Lower leg skin (tissue), 3 donors: ENCODE data around the gene HNRNPAB.

Experiments used
- CTCF ChIP-seq, 3 donors: fragments of 450-650 bp; IDR thresholded peaks; one replicate each; pipeline ENCODE4 v1.5.1; 2016; ENCODE audit warnings: antibody characterized with exemption in 3 of 3, mild to moderate bottlenecking in 3 of 3, moderate library complexity in 2 of 3
- POLR2A ChIP-seq, 2 donors: fragments of 450-650 bp; IDR thresholded peaks; one replicate each; pipeline ENCODE4 v1.6.1; 2016 to 2017; ENCODE audit warnings: antibody characterized with exemption in 2 of 2, mild to moderate bottlenecking in 1 of 2, moderate library complexity in 1 of 2

- TF ChIP-seq CTCF (IDR thresholded peaks at IDR 0.05): no peak
- TF ChIP-seq POLR2A (IDR thresholded peaks at IDR 0.05): no peak
Observed at GRCh38 chr5:178240766-178241165, 36.4 kb downstream of the HNRNPAB start.
